OCI-M2 (cell line): Measurements from ENCODE around the gene YIPF6.
"Not testable (repeated sequence)": the region's sequence is repeated elsewhere in the genome, so short reads cannot be mapped to it uniquely, and the experiment has no call there.

Experiments used
- DNase-seq: peaks from one replicate; lab custom pipeline; 2025; ENCODE audit not compliant: unreplicated experiment; lab: John Stamatoyannopoulos, UW

Gene YIPF6

DNA sequence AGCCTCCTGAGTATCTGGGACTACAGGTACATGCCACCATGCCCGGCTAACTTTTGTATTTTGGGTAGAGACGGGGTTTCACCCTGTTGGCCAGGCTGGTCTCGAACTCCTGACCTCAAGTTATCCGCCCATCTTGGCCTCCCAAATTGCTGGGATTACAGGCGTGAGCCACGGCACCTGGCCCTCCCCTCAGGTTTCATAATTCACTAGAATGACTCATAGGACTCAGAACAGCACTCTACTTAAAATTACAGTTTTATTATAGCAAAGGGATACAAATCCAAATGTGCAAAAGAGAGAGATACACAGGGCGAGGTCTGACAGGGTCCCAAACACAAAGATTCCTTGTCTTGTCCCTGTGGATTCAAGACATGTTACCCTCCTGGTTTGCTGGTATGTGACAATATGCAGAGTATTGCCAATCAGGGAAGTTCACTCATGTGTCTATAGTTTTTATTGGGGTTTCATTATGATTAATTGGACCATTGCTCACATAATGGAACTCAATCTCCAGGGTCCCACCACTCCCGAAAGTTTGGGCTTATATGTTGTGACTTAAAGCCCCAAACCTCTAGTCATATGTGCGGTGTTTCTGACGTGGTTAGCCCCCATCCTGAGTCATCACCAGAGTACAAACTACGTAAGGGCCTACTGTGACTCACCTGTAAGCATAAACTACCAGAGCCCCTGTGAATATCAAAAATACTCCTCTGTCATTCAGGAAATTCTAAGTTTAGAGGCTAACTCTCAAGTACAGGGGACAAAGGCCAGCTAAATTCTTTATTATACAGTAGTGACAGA lies 5.2 kb downstream of the YIPF6 start:
- DNase-seq = no peak

- DNase-seq = no peak
Measured at GRCh38 chrX:68506649-68507048, 7.8 kb downstream of the YIPF6 start.

DNA sequence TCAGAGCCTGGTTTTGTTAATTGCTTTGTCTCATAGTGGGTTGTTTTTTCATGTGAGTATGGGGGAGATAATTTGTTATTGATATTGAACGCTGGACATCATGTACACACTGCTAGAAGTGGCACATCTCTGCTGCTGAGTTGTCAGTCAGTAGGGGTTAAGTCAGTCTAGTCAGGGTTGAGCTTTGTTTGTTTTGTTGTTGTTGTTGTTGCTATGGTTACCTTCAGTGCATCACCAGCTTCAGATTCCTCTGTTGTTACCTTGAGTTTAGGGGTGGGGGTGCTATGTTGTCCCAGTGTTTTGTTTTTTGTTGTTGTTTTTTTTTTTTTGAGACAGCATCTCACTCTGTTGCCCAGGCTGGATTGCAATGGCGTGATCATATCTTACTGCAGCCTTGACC lies 9.9 kb downstream of the YIPF6 start:
- DNase-seq = no peak

GRCh38 chrX:68511255-68511654 lies 12.4 kb downstream of the YIPF6 start:
- no peak for DNase-seq

GRCh38 chrX:68524680-68525079 lies 25.8 kb downstream of the YIPF6 start:
- not testable (repeated sequence) for DNase-seq

DNA sequence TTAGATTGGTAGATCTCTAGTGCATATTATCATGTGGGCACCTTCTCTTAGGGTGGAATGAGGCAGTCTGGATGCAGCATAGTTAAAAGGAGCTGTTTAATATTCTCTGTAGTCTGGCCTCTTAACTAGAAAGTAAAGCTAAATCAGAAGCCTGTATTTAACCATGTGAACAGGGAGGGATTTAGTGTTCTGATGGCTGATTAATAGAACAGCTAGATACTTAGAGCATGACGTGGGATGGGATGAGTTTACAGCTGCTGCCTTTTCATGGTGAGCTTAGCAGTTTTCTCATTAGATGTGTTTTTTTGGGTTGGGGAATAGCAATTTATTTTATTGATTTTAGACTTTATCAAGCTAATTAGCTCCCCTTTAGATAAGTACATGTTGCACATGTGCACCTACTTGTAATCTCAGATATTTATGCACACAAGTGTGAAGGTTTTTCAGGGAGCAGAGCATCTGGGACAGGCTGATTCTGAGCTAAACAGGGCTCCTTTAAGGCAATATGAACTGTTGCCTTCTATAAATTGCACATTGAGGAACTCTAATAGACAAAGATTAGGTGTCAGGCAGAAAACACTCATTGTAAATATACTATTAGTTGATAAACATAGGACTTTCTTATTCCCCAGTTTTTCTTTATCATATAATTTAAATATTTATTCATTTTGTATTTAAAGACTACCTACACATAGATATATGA lies 34.1 kb downstream of the YIPF6 start:
- DNase-seq = no peak

DNA sequence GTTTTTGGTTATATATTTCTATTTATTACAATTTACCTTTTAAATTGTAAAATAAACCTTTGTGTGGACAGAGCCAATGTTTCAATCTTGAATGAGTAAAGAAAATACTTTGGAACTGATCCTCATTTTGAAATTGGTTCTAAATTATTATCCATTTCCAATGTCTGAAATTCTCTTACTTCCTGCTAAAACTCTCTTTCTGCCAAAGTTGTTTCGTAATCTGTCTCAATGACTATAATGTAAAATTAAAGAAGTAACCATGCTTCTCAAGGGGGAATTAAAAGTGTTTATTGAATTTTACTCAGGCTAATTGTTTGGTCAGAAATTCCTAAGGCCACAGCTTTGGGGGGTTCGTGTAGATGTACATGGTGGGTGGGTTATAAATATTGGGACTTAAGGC lies 34.8 kb downstream of the YIPF6 start:
- no peak for DNase-seq

DNA sequence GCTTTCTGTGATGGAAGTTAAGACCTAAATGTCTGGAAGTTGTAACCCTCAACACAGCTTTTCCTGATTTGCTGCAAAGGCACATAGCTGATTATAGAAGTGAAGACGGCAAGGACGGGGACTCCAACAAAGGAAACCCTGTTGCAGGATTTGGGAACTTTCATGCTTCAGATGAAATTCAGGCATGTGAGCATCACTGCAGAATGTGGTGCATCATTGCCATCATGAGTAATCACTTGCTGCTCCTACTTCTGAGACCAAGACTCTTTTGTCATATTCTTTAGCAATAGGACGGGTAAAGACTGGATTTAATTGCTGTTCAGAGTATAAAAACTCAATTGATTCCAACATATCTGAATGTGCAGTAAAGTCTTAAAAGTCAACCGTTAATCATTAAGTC lies 35.8 kb downstream of the YIPF6 start:
- DNase-seq = no peak

DNA sequence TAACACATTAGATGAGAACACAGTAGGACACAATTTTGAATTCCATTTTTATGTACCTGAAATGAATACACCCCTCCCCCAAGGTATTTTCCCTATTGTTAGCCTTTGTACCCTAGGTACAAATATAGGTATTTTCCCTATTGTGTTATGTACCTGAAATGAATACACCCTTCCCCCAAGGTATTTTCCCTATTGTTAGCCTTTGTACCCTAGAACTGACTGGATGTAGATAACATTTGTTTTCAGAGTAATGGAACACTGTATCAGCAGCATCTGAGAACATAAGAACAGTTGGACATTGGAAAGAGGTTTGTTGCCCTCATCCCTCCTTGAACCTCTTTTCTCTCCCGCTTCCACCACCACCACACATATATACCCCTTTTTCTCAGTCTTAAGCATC lies 37.6 kb downstream of the YIPF6 start:
- DNase-seq = no peak

- DNase-seq = no peak
Measured at GRCh38 chrX:68536884-68537283, 38.0 kb downstream of the YIPF6 start.

- DNase-seq = no peak
Measured at GRCh38 chrX:68550193-68550592, 51.3 kb downstream of the YIPF6 start.

DNA sequence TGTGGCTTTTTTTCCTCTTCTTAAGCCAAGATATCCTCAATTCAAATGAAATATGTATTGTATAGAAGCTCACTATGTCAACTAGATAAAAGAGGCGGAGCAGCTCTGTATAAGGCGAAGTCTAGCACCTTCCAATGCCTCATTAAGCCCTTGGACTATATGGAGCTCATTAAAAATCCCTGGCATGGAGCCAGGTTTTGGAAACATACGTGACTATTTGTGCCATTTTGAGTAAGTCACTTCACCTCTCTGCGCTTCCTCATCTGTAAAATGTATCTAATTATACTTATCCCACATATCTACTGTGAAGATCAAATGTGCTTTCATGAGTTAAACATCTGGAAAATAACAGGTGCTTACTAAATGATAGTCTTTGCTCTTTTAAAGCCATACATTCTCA lies 57.2 kb downstream of the YIPF6 start:
- DNase-seq = no peak

- DNase-seq = not testable (repeated sequence)
Measured at GRCh38 chrX:68557126-68557525, 58.3 kb downstream of the YIPF6 start.

DNA sequence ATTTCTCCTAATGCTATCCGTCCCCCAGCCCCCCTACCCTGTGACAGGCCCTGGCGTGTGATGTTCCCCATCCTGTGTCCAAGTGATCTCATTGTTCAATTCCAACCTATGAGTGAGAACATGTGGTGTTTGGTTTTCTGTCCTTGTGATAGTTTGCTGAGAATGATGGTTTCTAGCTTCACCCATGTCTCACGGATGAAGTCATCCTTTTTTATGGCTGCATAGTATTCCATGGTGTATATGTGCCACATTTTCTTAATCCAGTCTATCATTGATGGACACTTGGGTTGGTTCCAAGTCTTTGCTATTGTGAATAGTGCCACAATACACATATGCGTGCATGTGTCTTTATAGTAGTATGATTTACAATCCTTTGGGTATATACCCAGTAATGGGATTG lies 61.1 kb downstream of the YIPF6 start:
- not testable (repeated sequence) for DNase-seq

GRCh38 chrX:68568136-68568535 lies 69.3 kb downstream of the YIPF6 start:
- no peak for DNase-seq

DNA sequence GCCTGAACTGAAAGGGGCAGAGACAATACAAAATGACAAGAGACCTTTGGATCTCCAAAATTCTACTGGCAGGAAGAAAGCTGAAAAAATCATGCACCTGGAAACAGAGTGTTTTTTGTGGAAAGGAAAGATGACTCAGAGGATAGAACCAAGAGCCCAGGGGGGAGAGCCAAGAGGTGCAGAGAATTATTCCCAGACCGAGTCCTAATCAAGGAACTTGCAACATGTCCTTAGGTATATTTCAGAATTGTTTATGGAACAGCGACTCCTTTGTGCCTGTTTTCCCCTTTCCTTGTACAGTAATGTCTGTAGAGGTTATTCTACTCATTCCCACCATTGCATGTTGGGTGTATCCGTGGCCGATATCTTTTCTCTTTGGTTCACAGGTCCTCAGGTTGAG lies 71.7 kb downstream of the YIPF6 start:
- no peak for DNase-seq

GRCh38 chrX:68571292-68571609 lies 72.4 kb downstream of the YIPF6 start:
- DNase-seq = no peak

DNA sequence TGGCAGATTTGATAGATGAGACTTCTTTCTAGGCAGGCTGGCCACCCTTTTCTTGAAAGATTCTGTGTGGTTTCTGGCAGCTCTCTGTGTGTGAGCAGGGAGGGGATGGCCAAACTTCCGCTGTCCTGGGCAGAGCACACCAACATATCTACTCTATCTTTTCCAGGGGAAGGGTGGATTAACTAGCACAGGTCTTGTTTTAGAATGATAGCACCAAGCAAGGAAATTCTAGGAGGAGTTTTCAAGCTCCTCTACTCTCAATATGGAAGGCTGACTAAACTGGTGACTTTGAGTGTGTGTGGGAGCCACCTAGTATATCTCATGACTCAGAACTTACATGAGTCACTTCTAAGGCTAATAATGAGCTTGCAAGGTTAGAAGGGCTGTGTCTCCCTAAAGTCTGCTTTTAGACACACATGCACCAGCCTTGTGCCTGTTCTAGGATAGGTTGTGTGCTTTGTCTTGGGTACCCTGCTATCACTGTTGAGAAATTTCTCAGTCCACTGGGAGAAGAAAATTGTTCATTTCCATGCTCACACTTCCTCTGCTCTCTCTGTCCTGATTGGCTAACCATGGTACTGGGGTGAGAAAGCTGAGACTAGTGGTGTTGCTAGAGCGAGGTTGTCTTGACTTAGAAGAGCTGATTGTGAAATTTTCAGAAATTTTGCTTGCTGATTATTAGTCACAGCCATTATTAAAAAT lies 72.9 kb downstream of the YIPF6 start:
- peak; percentile 85 for DNase-seq

DNA sequence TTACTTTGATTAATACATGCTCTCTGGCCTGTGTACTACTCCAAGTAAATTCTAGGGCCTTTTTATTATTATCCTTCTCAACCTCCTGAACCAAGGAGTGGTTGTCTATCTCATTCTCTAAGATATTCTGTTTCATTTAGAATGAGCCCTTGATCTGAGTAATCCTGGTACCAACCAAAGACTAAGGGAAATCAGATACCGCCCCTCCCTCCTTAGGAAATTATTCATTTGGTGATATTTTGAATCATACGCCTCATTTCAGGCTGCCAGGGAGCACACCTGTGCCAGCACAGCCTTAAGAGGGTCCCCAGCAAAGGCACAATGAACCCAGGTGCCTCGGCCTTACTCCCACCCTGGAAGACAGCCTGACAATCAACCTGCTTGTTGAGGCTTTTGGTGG lies 75.4 kb downstream of the YIPF6 start:
- no peak for DNase-seq

- DNase-seq = no peak
Measured at GRCh38 chrX:68579810-68580209, 81.0 kb downstream of the YIPF6 start.

DNA sequence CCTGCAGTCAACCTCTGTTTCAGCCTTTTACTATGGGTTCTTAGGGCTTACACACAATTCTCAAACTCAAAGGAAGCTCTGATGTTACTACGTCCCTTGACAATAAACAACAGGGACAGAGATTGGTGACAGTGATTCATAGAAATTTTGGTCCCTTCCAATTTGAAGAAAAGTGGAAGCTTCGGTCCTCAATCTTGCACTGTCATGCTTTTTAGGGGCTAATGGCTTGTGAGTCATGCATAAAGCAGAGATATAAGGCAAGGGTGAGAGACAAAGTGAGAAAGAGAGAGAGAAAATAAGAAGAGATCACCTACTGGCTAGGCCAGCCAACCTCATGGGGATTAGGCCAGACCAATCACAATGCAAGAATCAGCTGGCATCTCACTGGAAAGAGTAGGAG lies 85.4 kb downstream of the YIPF6 start:
- no peak for DNase-seq
